Measurements from ENCODE around the gene PKN2. TPM values are rescaled to one million over a fixed set of nuclear protein-coding genes. Genes with fewer than 3 reads are reported as not detected.
"Not testable (repeated sequence)": the region's sequence is repeated elsewhere in the genome, so short reads cannot be mapped to it uniquely, and the experiment has no call there.

PKN2 gene
- total RNA-seq, 1 donor: 40.1 TPM

- no peak for DNase-seq (ENCODE audit: low read depth)
- H3K4me3 ChIP-seq (ENCODE audit: low read depth, low read length): no peak overlapping the region
- TF ChIP-seq CTCF (IDR thresholded peaks at IDR 0.05; ENCODE audit: insufficient read depth, low read length): no peak
Observed at GRCh38 chr1:88691540-88691939, 7.5 kb downstream of the PKN2 start.

DNA sequence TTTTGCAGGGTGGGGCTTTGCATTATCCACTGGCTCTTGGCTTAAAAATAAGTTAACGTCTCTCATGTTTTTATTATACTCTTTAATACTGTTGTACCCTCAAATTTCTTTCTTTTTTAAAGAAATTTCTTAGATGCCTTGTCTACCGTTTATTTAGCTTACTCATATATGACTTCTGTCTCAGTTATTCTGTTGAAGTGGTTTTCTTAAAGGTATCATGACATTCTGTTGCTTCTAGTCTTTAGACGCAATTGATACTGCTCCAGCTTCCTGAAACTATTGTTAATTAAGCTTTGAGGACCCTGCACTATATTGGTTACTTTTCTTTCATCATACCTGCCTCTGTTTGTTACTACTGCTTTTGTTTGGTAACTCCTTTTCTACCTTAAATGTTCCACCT, 11.7 kb downstream of the PKN2 start:
- no peak overlapping the region for H3K4me3 ChIP-seq (ENCODE audit: low read depth, low read length)
- no peak for TF ChIP-seq CTCF (IDR thresholded peaks at IDR 0.05; ENCODE audit: insufficient read depth, low read length)
- DNase-seq (ENCODE audit: low read depth): no peak

- no peak for TF ChIP-seq CTCF (IDR thresholded peaks at IDR 0.05; ENCODE audit: insufficient read depth, low read length)
- peak; percentile 16 for DNase-seq (ENCODE audit: low read depth)
- no peak overlapping the region for H3K4me3 ChIP-seq (ENCODE audit: low read depth, low read length)
Observed at GRCh38 chr1:88697503-88697902, 13.4 kb downstream of the PKN2 start.

DNA sequence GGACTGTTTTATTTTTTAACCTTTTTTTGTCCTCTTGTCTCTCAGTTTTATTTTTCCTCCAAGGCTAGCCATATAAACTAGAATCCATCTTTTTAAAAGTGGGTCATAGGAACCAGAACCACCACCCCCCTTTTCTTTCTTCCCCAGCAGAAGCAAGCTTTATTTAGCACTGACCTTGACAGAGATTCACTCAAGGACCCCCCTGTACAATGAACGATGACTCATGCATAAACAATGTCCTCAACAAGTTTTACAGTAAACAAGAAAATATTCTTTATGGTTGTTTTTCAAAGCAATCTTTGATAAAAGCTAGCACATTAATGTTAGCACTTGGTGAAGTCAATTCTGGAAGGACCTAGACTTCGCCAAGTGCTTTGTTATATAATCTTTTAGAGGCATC, 14.1 kb downstream of the PKN2 start:
- TF ChIP-seq CTCF (IDR thresholded peaks at IDR 0.05; ENCODE audit: insufficient read depth, low read length): no peak
- DNase-seq (ENCODE audit: low read depth): peak; percentile 13
- no peak overlapping the region for H3K4me3 ChIP-seq (ENCODE audit: low read depth, low read length)

GRCh38 chr1:88698764-88699163, 14.7 kb downstream of the PKN2 start:
- DNase-seq (ENCODE audit: low read depth): no peak
- no peak for TF ChIP-seq CTCF (IDR thresholded peaks at IDR 0.05; ENCODE audit: insufficient read depth, low read length)
- no peak overlapping the region for H3K4me3 ChIP-seq (ENCODE audit: low read depth, low read length)

DNA sequence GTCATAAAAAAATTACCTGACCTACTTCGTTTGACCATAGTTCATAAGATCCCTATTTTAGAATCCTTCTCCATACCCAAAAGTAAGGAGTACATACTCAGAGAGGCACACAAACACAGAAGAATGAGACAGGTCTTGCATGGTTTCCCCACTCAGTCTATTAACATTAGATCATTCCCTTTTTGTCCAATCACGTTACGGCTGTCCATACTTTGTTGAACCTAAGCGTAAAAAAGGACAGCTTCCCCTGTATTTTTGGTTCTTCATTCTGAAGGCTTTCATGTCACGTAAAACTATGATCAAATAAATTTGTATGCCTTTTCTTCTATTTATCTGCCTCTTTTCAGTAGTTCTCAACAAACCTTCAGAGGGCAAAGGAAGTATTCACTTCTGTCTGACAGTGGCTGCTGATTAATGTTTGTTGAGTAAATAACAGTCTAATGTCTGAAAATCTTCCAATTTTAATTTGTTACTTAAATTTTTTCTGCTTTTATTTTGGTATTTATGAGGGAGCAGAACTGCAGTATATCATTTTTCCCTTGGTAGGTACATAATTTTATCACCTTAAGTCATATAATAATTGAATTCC, 16.4 kb downstream of the PKN2 start:
- no peak for DNase-seq (ENCODE audit: low read depth)
- TF ChIP-seq CTCF (IDR thresholded peaks at IDR 0.05; ENCODE audit: insufficient read depth, low read length): no peak
- H3K4me3 ChIP-seq (ENCODE audit: low read depth, low read length): no peak overlapping the region

DNA sequence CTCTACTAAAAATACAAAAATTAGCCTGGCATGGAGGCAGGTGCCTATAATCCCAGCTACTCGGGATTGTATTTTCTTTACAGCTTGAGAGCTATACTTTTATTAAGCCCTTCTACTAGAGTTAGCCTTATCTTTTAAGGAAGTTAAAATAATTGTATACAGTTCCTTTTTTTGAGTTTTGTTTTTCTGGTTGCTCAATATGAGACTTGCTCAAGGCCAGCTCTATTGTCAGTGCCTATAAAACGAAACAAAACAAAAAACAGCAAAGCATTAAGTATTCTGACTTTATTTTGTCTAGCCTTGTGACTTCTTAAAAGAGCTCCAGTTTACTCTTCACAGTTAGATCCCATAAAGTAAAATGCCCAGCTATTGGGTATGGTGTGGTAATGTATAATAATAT, 17.2 kb downstream of the PKN2 start:
- no peak for TF ChIP-seq CTCF (IDR thresholded peaks at IDR 0.05; ENCODE audit: insufficient read depth, low read length)
- DNase-seq (ENCODE audit: low read depth): no peak
- H3K4me3 ChIP-seq (ENCODE audit: low read depth, low read length): no peak overlapping the region

GRCh38 chr1:88701793-88702192, 17.7 kb downstream of the PKN2 start:
- H3K4me3 ChIP-seq (ENCODE audit: low read depth, low read length); DNase-seq (ENCODE audit: low read depth): not testable (repeated sequence)

Data from fibroblast of the aortic adventitia (primary cell).